HepG2 (cell line): ENCODE data around the gene MRGPRG. TPM values are rescaled to one million over a fixed set of nuclear protein-coding genes. Genes with fewer than 3 reads are reported as not detected.

Experiments used
- ATAC-seq: fragments of 200-7000 bp; cut with Tn5 transposase; 3 replicates; pipeline ENCODE4 v1.9.1; 2020; ENCODE audit warnings: mild to moderate bottlenecking, moderate library complexity
- BruUV-seq: library from RNA; stranded (reverse); fragments of 400-500 nt; replicated peaks from 2 replicates; lab custom pipeline; 2021; lab: Mats Ljungman, UMichigan
- CTCF ChIA-PET: fragments of 300-600 bp; formaldehyde crosslinking; extraction: SDS; loops from one replicate; lab custom pipeline; 2021; ENCODE audit warnings: low total read pairs, inconsistent platforms, low intra/inter-chr PET ratio; lab: Yijun Ruan, JAX
- POLR2A ChIA-PET: fragments of 350-600 bp; sonication (Branson Sonifier 250); formaldehyde crosslinking; loops from one replicate; lab custom pipeline; 2020; ENCODE audit warnings: antibody characterized with exemption, inconsistent platforms; lab: Yijun Ruan, JAX
- DNase-seq: peaks from one replicate; pipeline ENCODE4 v3.0.0-alpha.2; 2015; ENCODE audit warnings: low spot score
- FAIRE-seq: peaks from 3 replicates; lab custom pipeline; 2011; peaks lifted over from hg19 to GRCh38; lab: Jason Lieb, UNC
- H2AFZ ChIP-seq: one replicate; pipeline ENCODE4 v1.6.1; 2011; ENCODE audit warnings: low read length, inconsistent platforms
- H3K27ac ChIP-seq: fragments of 300-600 bp; 3 replicates; pipeline ENCODE4 v1.8.0; 2011; ENCODE audit warnings: mixed run types, mild to moderate bottlenecking, mixed read lengths, low read length, inconsistent platforms; ENCODE audit not compliant: insufficient read depth; ENCODE audit errors: extremely low read length
- H3K27me3 ChIP-seq, 2 experiments: fragments of 200-600 bp in 1 of 2; 2 replicates in 1 of 2; 3 replicates in 1 of 2; pipeline versions ENCODE4 v1.6.0 to v1.8.0; 2011; ENCODE audit warnings: low read length in 2 of 2, mild to moderate bottlenecking in 2 of 2, moderate library complexity in 2 of 2, inconsistent platforms in 1 of 2; ENCODE audit not compliant: insufficient read depth in 2 of 2, control insufficient read depth in 1 of 2
- H3K36me3 ChIP-seq, 2 experiments: fragments of 200-600 bp in 1 of 2; replicated peaks in 1 of 2; 2 replicates in 1 of 2; 3 replicates in 1 of 2; pipeline versions ENCODE4 v1.5.1 to v1.8.0; 2011; ENCODE audit warnings: low read length in 2 of 2, inconsistent platforms in 1 of 2; ENCODE audit not compliant: insufficient read depth in 2 of 2, control insufficient read depth in 1 of 2
- H3K4me1 ChIP-seq: 2 replicates; pipeline ENCODE4 v1.5.1; 2012; ENCODE audit warnings: low read length, inconsistent platforms; ENCODE audit not compliant: insufficient read depth
- H3K4me2 ChIP-seq: 2 replicates; pipeline ENCODE4 v1.6.0; 2011; ENCODE audit warnings: low read depth, low read length, inconsistent platforms
- H3K4me3 ChIP-seq, 3 experiments: fragments of 200-600 bp in 1 of 3; sonication (generic), shearing (Covaris generic) in 1 of 3; replicated peaks in 1 of 3; 2 replicates each; pipeline ENCODE4 v1.5.1; 2011 to 2016; ENCODE audit warnings: low read length in 3 of 3, inconsistent platforms in 2 of 3, low read depth in 2 of 3, mild to moderate bottlenecking in 2 of 3, control low read depth in 1 of 3, mixed read lengths in 1 of 3; ENCODE audit not compliant: insufficient read depth in 1 of 3
- H3K79me2 ChIP-seq: one replicate; pipeline ENCODE4 v1.6.1; 2011; ENCODE audit warnings: low read length, inconsistent platforms; ENCODE audit not compliant: insufficient read depth
- H3K9ac ChIP-seq: 2 replicates; pipeline ENCODE4 v1.6.0; 2011; ENCODE audit warnings: mild to moderate bottlenecking, low read depth, low read length, inconsistent platforms; ENCODE audit not compliant: insufficient read depth
- H3K9me3 ChIP-seq: 2 replicates; pipeline ENCODE4 v1.5.1; 2012; ENCODE audit warnings: mild to moderate bottlenecking, low read length
- H4K20me1 ChIP-seq: 2 replicates; pipeline ENCODE4 v1.6.0; 2011; ENCODE audit warnings: inconsistent platforms, mild to moderate bottlenecking, low read length, moderate library complexity; ENCODE audit not compliant: insufficient read depth
- ATM ChIP-seq: fragments of 450-650 bp; IDR thresholded peaks from 2 replicates; pipeline ENCODE4 v1.7.1; 2017; ENCODE audit warnings: mild to moderate bottlenecking, borderline replicate concordance
- KLF12 ChIP-seq: sonication (generic); formaldehyde crosslinking; IDR thresholded peaks from 2 replicates; pipeline ENCODE4 v1.4.0; 2020; ENCODE audit warnings: missing genetic modification reagents, borderline replicate concordance
- PTBP1 ChIP-seq: fragments of 200-400 bp; formaldehyde crosslinking; IDR thresholded peaks from 2 replicates; pipeline ENCODE4 v1.6.1; 2018; ENCODE audit warnings: low read length, low read depth; ENCODE audit not compliant: poor library complexity, severe bottlenecking
- ZNF354B ChIP-seq: sonication (generic); formaldehyde crosslinking; IDR thresholded peaks from 2 replicates; pipeline ENCODE4 v1.8.0; 2022; ENCODE audit warnings: mild to moderate bottlenecking, missing genetic modification reagents
- WGBS: methylation state at CpG from one replicate; pipeline ENCODE4 v1.1.6; 2017; ENCODE audit warnings: low lambda C conversion rate; 5-methylcytosine and 5-hydroxymethylcytosine counted together
- in situ Hi-C: cut with HindIII; loops from 2 replicates; pipeline ENCODE4 v1.10.0; 2017; ENCODE audit warnings: low pct_unique_long_range_greater_than_20kb; ENCODE audit not compliant: extremely low pct_ligation_motif_present
- intact Hi-C: fragments of 100-400 bp; cut with micrococcal nuclease; formaldehyde crosslinking; loops from one replicate; pipeline ENCODE4 v1.10.0; 2022; ENCODE audit not compliant: unreplicated experiment
- polyA plus RNA-seq, 8 experiments: library from polyadenylated mRNA; depleted of rRNA in 3 of 8; stranded (reverse) in 7 of 8; unstranded in 1 of 8; fragments of >200 nt; fragmentation: Illumina TruSeq in 4 of 8; extraction: Trizol in 4 of 8; gene quantifications; 2 replicates each; pipeline versions ENCODE4 v1.2.1 to v1.2.3, GENCODE V29; 2011 to 2016; ENCODE audit warnings: low read depth in 4 of 8, missing spikeins in 1 of 8, mixed read lengths in 1 of 8; ENCODE audit not compliant: insufficient read depth in 1 of 8
- total RNA-seq, 5 experiments: library from RNA; depleted of rRNA; stranded (reverse); fragments of >200 nt; fragmentation: Illumina TruSeq; extraction: Trizol; gene quantifications; 2 replicates each; pipeline ENCODE4 v1.2.3, GENCODE V29; 2016; ENCODE audit warnings: low read depth in 1 of 5
- TF ChIP-seq, protein P1 (sequence below): sonication (generic); formaldehyde crosslinking; IDR thresholded peaks from 2 replicates; pipeline ENCODE4 v1.4.0; 2020; ENCODE audit warnings: missing genetic modification reagents

MRGPRG gene
- total and polyA plus RNA-seq, 2 of the 13 experiments (the other 11 are each of a cell fraction or from before 2014, with no cell fraction given): not detected

DNA sequence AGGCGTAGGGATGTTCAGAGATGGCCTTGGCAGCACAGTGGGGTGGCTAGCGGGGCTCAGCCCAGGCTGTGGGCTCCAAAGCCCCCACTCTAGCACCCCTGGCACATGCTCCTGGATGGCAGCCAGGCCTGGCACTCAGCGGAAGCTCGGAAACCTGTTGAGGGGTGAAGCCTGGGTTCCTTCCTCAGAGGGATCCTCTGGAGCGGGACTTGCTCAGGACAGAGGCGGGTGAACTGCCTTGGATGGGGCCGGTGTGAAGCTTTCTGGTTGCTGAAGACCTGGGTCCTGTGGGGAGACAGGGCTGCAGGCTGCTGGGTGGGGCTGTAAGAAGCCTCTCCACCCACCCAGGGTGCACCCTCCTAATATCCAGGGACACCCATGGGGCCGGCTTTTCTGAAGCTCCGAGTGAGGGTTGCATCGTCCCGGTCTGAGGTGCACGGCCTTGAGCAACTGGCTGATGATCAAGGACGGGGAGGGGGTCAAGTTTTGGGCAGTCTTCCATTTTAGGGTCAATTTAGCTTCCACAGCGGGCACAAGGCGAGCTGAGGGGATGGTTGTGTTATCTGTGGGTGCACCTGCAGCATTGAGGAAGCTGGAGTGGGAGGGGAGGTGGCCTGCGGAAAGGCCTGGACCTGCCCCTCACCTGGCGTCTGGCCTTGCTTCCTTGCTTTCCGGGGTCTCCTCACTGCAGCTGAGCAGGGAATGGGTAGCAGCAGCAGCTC lies 8.4 kb upstream of the MRGPRG start:
- CTCF ChIA-PET: no interaction called here

More for the DNA sequence above, 8.4 kb upstream of the MRGPRG start:
- Histone ChIP-seq H3K27me3 (peaks cover 20 to 92% of the 10 kb centered on the region in 2 experiments), H3K27ac (no peak overlapping the region), H3K9me3 (no peaks in the 10 kb centered on the region), H3K4me3 (no peak overlapping the region), H2AFZ (no peak overlapping the region), H3K4me2 (no peak overlapping the region), H3K36me3 (no peaks in the 10 kb centered on the region), H3K4me1 (no peaks in the 10 kb centered on the region), H3K9ac (no peak overlapping the region), H4K20me1 (no peaks in the 10 kb centered on the region), H3K79me2 (no peaks in the 10 kb centered on the region)
- POLR2A ChIA-PET: no interaction called here
- WGBS: 47% methylated on average over 6 of the region's 18 CpGs
- DNase-seq: no peak
- no peak for TF ChIP-seq ATM
- TF ChIP-seq KLF12 (CRISPR knock-in tag): no peak
- TF ChIP-seq, protein P1, sequence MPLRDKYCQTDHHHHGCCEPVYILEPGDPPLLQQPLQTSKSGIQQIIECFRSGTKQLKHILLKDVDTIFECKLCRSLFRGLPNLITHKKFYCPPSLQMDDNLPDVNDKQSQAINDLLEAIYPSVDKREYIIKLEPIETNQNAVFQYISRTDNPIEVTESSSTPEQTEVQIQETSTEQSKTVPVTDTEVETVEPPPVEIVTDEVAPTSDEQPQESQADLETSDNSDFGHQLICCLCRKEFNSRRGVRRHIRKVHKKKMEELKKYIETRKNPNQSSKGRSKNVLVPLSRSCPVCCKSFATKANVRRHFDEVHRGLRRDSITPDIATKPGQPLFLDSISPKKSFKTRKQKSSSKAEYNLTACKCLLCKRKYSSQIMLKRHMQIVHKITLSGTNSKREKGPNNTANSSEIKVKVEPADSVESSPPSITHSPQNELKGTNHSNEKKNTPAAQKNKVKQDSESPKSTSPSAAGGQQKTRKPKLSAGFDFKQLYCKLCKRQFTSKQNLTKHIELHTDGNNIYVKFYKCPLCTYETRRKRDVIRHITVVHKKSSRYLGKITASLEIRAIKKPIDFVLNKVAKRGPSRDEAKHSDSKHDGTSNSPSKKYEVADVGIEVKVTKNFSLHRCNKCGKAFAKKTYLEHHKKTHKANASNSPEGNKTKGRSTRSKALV (CRISPR knock-in tag): no peak
- no peak for TF ChIP-seq PTBP1
- TF ChIP-seq ZNF354B (CRISPR knock-in tag): no peak
- in situ Hi-C loops (no loop called here), intact Hi-C loops (no loop called here)
- ATAC-seq: no peak
- no TSS peak for BruUV-seq
- no peak for FAIRE-seq
